GM21528 (cell line): Measurements from ENCODE around the gene OST4.

ENCODE experiments used
- ATAC-seq: cut with Tn5 transposase; IDR thresholded peaks from one replicate; pipeline ENCODE4 v1.9.1; 2021; ENCODE audit warnings: mild to moderate bottlenecking, moderate library complexity; ENCODE audit not compliant: unreplicated experiment, low FRiP score

The OST4 gene

DNA sequence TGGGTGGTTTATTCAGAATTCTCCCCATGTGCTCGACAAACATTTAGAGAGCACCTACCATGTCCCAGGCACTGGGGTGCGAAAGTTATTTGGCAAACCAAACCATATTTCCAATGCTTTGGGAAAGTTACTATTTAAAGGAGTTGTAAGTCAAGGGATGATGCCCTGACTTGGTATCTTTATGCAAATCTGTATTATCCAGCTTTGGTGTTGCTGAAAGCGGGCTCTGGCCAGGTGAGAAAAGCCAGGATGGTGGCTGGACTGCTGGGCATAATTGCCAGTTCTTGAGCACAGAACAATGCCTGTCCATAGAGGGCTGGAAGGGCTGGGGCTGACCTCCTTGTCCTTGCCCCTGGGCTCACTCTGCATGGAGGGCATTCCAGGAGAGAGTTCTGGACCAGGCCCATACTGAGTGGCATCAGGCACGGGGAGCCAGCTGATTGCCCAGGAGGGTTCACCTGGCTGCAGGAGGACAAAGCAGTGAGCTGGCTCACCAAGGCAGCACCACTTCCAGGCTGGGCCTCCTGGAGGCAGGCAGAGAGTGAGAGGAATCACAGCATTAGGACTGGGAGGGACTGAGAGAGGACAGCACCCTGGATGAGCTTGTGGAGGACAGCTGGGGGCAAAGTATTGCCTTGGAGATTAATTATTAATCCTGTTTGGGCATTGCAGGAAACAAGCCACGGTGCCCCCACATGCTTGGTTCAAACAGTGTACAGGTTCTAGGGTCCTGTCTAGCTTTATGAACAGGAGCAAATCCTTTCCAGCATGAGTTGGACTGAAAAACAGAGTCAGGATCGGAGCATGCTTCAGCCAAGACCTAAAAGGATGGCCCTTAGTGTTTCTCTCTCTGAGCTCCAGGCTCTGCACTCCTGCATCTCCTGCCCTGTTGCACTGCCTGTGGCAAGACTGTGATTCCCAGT, 22.2 kb upstream of the OST4 start:
- ATAC-seq, result no peak

- no peak for ATAC-seq
Observed at GRCh38 chr2:27092696-27093429, 21.4 kb upstream of the OST4 start.

- no peak for ATAC-seq
Observed at GRCh38 chr2:27091746-27092695, 20.6 kb upstream of the OST4 start.

- ATAC-seq, result no peak
Observed at GRCh38 chr2:27089111-27089954, 17.9 kb upstream of the OST4 start.

DNA sequence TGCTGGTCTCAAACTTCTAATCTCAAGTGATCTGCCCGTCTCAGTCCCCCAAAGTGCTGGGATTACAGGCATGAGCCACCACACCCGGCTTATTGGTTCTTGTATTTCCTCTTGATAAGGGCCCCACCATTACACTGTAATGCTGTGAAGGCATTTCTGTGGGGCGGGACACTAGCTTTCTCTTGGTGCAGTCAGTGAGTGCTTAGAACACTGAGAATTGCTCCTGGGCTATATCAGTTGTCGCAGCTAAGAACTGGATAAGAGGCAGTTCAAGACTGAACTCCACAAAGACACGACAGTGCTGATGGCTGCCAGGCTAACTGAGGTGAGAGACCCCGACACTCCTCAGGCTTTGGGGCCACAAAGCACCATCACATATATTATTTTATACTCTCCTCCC, 17.2 kb upstream of the OST4 start:
- no peak for ATAC-seq

DNA sequence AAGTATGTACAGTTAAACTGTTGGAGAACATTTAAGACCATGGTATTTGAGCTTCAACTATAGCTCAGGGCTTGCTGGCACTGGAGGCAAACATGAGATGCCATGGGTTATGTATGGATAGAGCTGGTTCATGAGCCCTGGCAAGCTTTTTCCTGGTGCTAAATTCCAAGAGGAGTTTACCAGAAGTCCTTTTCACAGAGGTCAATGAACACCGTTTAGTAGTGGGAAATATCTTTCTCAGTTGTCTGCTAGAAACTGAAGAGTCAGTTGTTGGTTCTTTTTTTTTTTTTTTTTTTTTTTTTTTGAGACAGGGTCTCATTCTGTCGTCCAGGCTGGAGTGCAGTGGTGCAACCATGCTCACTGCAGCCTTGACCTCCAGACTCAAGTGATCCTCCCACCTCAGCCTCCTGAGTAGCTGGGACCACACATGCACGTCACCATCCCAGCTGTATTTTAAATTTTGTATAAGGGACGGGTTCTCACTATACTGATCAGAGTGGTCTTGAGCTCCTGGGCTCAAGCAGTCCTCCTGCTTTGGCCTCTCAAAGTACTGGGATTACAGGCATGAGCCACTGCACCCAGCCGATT, 16.5 kb upstream of the OST4 start:
- ATAC-seq, result no peak

DNA sequence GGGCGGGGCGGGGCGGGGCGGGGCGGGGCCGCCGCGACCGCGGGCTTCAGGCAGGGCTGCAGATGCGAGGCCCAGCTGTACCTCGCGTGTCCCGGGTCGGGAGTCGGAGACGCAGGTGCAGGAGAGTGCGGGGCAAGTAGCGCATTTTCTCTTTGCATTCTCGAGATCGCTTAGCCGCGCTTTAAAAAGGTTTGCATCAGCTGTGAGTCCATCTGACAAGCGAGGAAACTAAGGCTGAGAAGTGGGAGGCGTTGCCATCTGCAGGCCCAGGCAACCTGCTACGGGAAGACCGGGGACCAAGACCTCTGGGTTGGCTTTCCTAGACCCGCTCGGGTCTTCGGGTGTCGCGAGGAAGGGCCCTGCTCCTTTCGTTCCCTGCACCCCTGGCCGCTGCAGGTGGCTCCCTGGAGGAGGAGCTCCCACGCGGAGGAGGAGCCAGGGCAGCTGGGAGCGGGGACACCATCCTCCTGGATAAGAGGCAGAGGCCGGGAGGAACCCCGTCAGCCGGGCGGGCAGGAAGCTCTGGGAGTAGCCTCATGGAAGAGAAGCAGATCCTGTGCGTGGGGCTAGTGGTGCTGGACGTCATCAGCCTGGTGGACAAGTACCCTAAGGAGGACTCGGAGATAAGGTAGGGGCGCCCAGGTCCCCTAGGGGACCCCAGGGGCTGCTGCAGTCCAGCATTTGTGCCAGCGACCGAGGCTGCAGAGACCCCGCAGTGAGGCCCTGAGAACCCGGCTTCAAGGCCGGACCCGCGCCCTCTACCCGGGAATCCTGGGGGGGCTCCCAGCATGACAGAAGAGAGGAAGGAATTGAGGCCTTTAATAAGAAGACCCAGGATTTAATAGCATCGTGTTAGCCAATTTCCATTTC, 15.5 kb upstream of the OST4 start, which contains the start of gene KHK:
Gene KHK (plus strand): TSS at position 49 of the 870 bp plus-strand sequence. CDS start 488 bp downstream, at position 537.
- ATAC-seq, result peak; percentile 24

DNA sequence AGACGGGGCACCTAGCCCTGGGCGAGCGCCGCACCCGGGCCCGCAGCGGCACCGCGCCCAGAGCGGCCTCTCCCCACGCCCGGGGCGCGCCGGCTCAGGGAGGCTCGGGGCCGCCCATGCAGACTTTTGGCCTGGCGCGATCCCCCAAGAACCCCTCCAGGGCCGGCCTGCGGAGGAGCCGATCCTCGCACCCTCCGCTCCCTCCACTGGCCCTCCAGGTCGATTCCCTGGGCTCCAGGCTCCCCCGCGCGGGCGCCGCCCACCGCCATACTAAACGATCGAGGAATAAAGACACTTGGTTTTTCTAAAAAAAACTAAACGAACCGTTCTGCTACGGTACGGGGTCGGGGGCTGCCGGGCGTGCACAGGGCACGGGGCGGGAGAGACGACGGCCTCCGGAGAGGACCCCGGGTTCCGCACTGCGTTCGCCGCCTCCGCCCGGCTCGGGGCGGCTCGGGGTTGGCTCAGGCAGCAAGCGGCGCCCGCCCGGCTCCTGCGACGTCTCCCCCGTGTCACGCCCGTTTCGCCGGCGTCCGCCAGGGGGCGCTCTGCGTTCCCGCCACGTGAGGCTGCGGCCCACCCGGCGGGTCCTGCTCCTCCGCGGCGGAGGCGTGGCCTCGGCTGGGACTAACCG, 14.8 kb upstream of the OST4 start:
- peak; percentile 60 for ATAC-seq

DNA sequence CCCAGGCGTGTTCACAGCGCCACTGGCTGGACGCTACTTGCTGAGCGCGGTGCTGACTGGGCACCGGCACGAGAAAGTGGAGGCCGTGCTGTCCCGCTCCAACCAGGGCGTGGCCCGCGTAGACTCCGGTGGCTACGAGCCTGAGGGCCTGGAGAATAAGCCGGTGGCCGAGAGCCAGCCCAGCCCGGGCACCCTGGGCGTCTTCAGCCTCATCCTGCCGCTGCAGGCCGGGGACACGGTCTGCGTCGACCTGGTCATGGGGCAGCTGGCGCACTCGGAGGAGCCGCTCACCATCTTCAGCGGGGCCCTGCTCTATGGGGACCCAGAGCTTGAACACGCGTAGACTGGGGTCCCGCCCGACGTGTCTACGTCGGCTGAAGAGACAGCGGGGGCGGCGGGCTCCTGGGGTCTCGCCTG, 14.2 kb upstream of the OST4 start:
- peak; percentile 21 for ATAC-seq

- ATAC-seq, result no peak
Observed at GRCh38 chr2:27085062-27085672, 13.7 kb upstream of the OST4 start.

DNA sequence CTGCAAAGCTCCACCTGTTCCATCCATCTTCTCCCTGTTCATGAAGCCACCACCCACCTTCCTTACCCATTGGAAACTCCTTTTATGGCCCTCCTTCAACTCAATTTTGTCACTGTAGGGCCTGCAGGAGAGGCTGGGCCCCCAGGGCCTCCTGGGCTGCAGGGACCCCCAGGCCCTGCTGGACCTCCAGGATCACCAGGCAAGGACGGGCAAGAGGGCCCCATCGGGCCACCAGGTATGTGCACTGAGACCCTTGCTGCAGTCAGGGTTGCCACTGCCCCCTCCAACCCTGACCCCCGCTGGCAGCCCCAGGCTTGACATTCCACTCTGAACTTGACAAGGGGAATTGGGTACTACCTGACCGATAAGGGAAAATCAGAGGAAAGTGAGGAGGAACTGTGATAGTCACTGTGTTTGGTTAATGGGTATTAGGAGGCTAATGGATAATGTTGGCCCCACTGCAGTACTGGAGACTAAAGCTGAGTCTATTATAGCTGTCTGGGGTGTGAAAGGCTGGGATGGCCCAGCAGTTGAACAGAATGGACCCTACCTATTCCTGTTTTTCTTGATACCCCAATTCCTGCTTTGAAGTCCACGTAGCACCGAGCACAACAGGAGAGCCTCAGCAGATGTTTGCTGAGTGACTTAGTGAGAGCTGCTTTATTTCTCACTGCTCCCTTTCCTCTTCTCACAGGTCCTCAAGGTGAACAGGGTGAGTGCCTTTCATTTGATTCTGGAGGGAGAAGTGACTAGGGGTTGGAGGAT, 13.0 kb upstream of the OST4 start:
- ATAC-seq, result no peak

DNA sequence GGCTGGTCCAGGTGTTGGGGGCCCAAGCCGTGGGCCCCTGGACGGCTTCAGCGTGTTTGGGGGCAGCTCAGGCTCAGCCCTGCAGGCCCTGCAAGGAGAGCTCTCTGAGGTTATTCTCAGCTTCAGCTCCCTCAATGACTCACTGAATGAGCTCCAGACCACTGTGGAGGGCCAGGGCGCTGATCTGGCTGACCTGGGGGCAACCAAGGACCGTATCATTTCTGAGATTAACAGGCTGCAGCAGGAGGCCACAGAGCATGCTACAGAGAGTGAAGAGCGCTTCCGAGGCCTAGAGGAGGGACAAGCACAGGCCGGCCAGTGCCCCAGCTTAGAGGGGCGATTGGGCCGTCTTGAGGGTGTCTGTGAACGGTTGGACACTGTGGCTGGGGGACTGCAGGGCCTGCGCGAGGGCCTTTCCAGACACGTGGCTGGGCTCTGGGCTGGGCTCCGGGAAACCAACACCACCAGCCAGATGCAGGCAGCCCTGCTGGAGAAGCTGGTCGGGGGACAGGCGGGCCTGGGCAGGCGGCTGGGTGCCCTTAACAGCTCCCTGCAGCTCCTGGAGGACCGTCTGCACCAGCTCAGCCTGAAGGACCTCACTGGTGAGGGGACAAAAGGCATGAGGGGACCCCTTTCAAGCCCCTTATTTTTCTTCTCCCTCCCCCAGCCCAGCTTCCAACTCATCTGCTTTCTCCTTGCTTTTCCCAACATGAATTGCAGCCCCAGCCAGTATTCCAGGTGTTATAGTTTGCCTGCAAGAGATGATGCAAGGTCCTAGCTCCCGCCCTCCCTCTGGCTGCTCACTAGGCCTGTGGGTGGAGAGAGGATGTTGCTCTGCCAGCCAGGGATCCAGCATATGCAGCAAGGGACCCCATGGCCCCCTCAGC, 12.2 kb upstream of the OST4 start:
- no peak for ATAC-seq

- no peak for ATAC-seq
Observed at GRCh38 chr2:27082773-27083409, 11.4 kb upstream of the OST4 start.

DNA sequence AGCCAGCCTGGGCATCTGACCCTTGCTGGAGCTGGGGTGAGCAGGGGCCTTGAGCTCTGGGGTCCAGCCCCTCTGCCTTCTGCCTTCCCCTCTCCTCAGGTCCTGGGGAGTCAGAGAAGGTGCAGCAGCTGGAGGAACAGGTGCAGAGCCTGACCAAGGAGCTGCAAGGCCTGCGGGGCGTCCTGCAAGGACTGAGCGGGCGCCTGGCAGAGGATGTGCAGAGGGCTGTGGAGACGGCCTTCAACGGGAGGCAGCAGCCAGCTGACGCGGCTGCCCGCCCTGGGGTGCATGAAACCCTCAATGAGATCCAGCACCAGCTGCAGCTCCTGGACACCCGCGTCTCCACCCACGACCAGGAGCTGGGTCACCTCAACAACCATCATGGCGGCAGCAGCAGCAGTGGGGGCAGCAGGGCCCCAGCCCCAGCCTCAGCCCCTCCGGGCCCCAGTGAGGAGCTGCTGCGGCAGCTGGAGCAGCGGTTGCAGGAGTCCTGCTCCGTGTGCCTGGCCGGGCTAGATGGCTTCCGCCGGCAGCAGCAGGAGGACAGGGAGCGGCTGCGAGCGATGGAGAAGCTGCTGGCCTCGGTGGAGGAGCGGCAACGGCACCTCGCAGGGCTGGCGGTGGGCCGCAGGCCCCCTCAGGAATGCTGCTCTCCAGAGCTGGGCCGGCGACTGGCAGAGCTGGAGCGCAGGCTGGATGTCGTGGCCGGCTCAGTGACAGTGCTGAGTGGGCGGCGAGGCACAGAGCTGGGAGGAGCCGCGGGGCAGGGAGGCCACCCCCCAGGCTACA, 10.7 kb upstream of the OST4 start:
- ATAC-seq, result no peak

GRCh38 chr2:27080603-27080936, 9.1 kb upstream of the OST4 start:
- no peak for ATAC-seq
